Measurements from ENCODE around the gene DEPP1. TPM values are rescaled to one million over a fixed set of nuclear protein-coding genes. Genes with fewer than 3 reads are reported as not detected.

The DEPP1 gene
- total and polyA plus RNA-seq, 2 donors (not counting 3 experiments of a cell fraction or from before 2014, with no cell fraction given) = 364 to 951 TPM

DNA sequence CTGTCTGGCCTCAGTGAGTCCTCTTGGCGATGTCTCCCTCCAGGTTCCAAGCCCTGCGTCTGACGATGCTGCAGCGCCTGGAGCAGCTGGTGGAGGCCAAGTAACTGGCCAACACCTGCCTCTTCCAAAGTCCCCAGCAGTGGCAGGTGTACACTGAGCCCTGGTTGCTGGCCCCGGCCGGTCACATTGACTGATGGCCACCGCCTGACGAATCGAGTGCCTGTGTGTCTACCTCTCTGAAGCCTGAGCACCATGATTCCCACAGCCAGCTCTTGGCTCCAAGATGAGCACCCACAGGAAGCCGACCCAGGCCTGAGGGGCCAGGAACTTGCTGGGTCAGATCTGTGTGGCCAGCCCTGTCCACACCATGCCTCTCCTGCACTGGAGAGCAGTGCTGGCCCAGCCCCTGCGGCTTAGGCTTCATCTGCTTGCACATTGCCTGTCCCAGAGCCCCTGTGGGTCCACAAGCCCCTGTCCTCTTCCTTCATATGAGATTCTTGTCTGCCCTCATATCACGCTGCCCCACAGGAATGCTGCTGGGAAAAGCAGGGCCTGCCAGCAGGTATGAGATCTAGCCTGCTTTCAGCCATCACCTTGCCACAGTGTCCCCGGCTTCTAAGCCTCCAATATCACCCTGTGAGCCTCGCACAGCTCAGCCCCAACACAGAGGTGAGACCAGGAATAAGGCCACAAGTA is 14.8 kb upstream of the DEPP1 start:
- H3K9me1 ChIP-seq (replicated peaks; ENCODE audit: control insufficient read depth, extremely low read depth, insufficient read depth, low read length) = no peaks in the 10 kb centered on the region
- TF ChIP-seq GATA2 (IDR thresholded peaks at IDR 0.05; ENCODE audit: insufficient read depth, insufficient read length, low read depth, low read length) (no peak), POLR2A (IDR thresholded peaks at IDR 0.05; ENCODE audit: low read depth, low read length) (no peak), JUN (IDR thresholded peaks at IDR 0.05; ENCODE audit: borderline replicate concordance, insufficient read depth, insufficient read length, low read depth) (no peak), POLR2AphosphoS5 (IDR thresholded peaks at IDR 0.05; ENCODE audit: insufficient read depth, low read depth, low read length) (no peak), CTCF (IDR thresholded peaks at IDR 0.05; ENCODE audit: extremely low read depth in 1 of 2, insufficient read depth in 1 of 2, low read depth in 1 of 2, low read length in 2 of 2) (no peak), MYC (IDR thresholded peaks at IDR 0.05; ENCODE audit: low read depth, low read length) (no peak), EZH2 (IDR thresholded peaks at IDR 0.05; ENCODE audit: borderline replicate concordance, low read depth, low read length, severe bottlenecking) (no peak), MAX (IDR thresholded peaks at IDR 0.05; ENCODE audit: insufficient read depth, insufficient read length) (no peak), FOS (IDR thresholded peaks at IDR 0.05; ENCODE audit: borderline replicate concordance, insufficient read depth, low read length) (no peak)
- no peak overlapping the region for H3K4me2 ChIP-seq (ENCODE audit: insufficient read depth, low read length)
- no peaks in the 10 kb centered on the region for H3K79me2 ChIP-seq (ENCODE audit: control insufficient read depth, insufficient read depth, low read length)
- no peaks in the 10 kb centered on the region for H3K9me3 ChIP-seq (replicated peaks; ENCODE audit: control insufficient read depth, insufficient read depth, low read length)
- no peak overlapping the region for H3K27ac ChIP-seq (ENCODE audit: insufficient read depth, low read depth, low read length)
- BruUV-seq (replicated peaks) = no TSS peak
- DNase-seq (ENCODE audit: low read depth, low spot score) (no peak), FAIRE-seq (no peak)
- H3K4me3 ChIP-seq (replicated peaks in 1 of 3; ENCODE audit: insufficient read depth in 1 of 3, low read depth in 1 of 3, low read length in 3 of 3) = no peak overlapping the region
- peaks cover 17% of the 10 kb centered on the region for H3K4me1 ChIP-seq (ENCODE audit: control insufficient read depth, extremely low read depth, insufficient read depth, low read length)
- ChIA-PET CTCF (interaction anchor here (0.9 to 1.5 kb wide), 2 partner anchors 11 to 60 kb away, joined by 3 to 4 read pairs; no protein-coding TSS in a partner anchor), POLR2A (no interaction called here)
- dilution Hi-C loops (cut with MboI; ENCODE audit: extremely low pct_ligation_motif_present, low sequenced_read_pairs) = no loop called here
- no peaks in the 10 kb centered on the region for H4K20me1 ChIP-seq (replicated peaks; ENCODE audit: control insufficient read depth, extremely low read depth, insufficient read depth, low read length)
- no peaks in the 10 kb centered on the region for H3K36me3 ChIP-seq (ENCODE audit: control insufficient read depth in 2 of 2, extremely low read depth in 1 of 2, insufficient read depth in 2 of 2, low read length in 2 of 2)
- H3K9ac ChIP-seq (replicated peaks; ENCODE audit: extremely low read depth, insufficient read depth, low read length) = no peak overlapping the region
- H3K27me3 ChIP-seq (ENCODE audit: control insufficient read depth in 2 of 2, insufficient read depth in 2 of 2, low read length in 2 of 2) = no peaks in the 10 kb centered on the region
- no peak overlapping the region for H2AFZ ChIP-seq (ENCODE audit: low read depth, low read length)
- intact Hi-C loops (cut with micrococcal nuclease) = no loop called here
